HUES48 (cell line): ENCODE measurements around the gene PRKG1.
A peak's percentile ranks its signal among the peaks of the same experiment; 100 is the strongest.

Experiments used
- H3K27ac ChIP-seq: one replicate; pipeline ENCODE4 v1.7.0; 2013; ENCODE audit warnings: low read depth, low read length, inconsistent platforms
- H3K27me3 ChIP-seq: 2 replicates; pipeline ENCODE4 v1.6.1; 2013; ENCODE audit warnings: mild to moderate bottlenecking, low read length; ENCODE audit not compliant: control insufficient read depth, insufficient read depth
- H3K36me3 ChIP-seq: 2 replicates; pipeline ENCODE4 v1.6.1; 2013; ENCODE audit warnings: low read length; ENCODE audit not compliant: control insufficient read depth, insufficient read depth
- H3K4me1 ChIP-seq: 2 replicates; pipeline ENCODE4 v1.6.1; 2013; ENCODE audit warnings: mild to moderate bottlenecking, low read length; ENCODE audit not compliant: control insufficient read depth, insufficient read depth
- H3K4me3 ChIP-seq: 2 replicates; pipeline ENCODE4 v1.5.1; 2013; ENCODE audit warnings: mild to moderate bottlenecking, low read depth, low read length
- H3K9ac ChIP-seq: 2 replicates; pipeline ENCODE4 v1.6.1; 2013; ENCODE audit warnings: mild to moderate bottlenecking, low read depth, low read length, moderate library complexity
- H3K9me3 ChIP-seq: 2 replicates; pipeline ENCODE4 v1.6.1; 2013; ENCODE audit warnings: low read length; ENCODE audit not compliant: control insufficient read depth, insufficient read depth

PRKG1 gene

DNA sequence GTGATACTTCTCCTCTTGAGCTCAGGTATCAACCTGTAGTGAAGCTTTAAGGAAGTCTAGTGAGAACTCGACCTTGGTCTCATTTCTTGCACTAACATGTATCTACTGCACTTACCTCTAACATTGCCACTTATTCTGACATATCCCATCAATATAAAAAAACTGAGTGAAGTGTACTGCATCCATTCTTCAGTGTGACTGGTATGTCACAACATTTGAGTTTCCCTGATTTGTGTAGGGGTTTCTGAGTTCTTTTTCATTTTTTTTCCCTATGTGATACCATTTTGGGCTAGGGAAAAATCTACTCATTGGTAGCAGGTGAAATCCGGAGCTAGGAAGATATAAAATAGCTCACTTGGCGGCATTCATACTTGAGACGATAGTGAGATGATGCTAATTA is 274.3 kb downstream of the PRKG1 start:
- Histone ChIP-seq H3K4me1 (no peaks in the 10 kb centered on the region), H3K36me3 (no peaks in the 10 kb centered on the region), H3K27me3 (no peaks in the 10 kb centered on the region), H3K27ac (no peak overlapping the region), H3K9me3 (no peaks in the 10 kb centered on the region), H3K4me3 (no peak overlapping the region), H3K9ac (no peak overlapping the region)

GRCh38 chr10:51357170-51357569 is 282.9 kb downstream of the PRKG1 start:
- H3K4me3 ChIP-seq = no peak overlapping the region
- no peaks in the 10 kb centered on the region for H3K27me3 ChIP-seq
- no peak overlapping the region for H3K9ac ChIP-seq
- no peaks in the 10 kb centered on the region for H3K36me3 ChIP-seq
- no peak overlapping the region for H3K27ac ChIP-seq
- no peaks in the 10 kb centered on the region for H3K4me1 ChIP-seq
- H3K9me3 ChIP-seq = no peaks in the 10 kb centered on the region

DNA sequence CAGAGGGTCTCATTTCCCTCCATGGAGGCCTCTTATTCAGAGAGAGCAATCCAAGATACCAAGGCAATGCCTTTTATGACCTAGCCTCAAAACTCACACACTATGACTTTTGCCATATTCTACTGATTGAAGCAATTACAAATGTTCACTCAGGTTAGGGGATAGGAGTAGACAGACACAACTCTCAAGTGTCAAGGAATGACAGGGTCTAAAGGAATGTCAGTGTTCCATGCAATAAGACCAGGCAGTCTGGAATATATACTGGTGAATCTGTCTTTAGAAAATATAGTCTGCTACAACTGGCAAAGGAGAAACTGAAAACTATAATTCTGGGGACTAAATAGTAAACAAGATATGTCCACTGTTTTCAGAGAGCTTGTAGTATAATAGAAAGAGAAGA is 283.9 kb downstream of the PRKG1 start:
- H3K27ac ChIP-seq = no peak overlapping the region

DNA sequence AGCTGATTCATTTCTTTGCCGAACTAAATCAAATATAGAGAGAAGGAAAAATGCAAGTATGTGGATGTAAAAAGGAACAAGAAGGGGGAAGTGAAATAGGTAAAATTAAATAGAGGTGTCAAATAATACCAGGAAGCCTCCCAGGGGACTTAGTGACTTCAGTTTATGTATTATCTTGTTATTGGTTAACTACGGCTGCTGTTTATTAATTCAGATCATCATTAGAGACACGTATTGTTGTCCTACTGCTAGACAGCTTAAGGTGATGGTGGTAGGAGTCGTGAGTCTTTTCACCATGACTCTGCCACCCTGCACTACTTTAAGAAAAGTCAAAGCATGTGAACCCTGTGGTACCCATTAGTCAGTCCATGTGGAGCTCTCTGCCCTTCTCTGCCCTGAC is 289.1 kb downstream of the PRKG1 start:
- Histone ChIP-seq H3K4me1 (peaks cover 26% of the 10 kb centered on the region), H3K27ac (no peak overlapping the region), H3K9ac (no peak overlapping the region), H3K36me3 (no peaks in the 10 kb centered on the region), H3K27me3 (no peaks in the 10 kb centered on the region), H3K4me3 (no peak overlapping the region), H3K9me3 (no peaks in the 10 kb centered on the region)

More for the DNA sequence above, 283.9 kb downstream of the PRKG1 start:
- H3K9ac ChIP-seq = no peak overlapping the region
- no peaks in the 10 kb centered on the region for H3K9me3 ChIP-seq
- no peaks in the 10 kb centered on the region for H3K27me3 ChIP-seq
- 0 out of 2 replicates have a peak, but pooled peaks cover under 1% of the 10 kb centered on the region for H3K4me1 ChIP-seq
- H3K36me3 ChIP-seq = no peaks in the 10 kb centered on the region
- H3K4me3 ChIP-seq = no peak overlapping the region

DNA sequence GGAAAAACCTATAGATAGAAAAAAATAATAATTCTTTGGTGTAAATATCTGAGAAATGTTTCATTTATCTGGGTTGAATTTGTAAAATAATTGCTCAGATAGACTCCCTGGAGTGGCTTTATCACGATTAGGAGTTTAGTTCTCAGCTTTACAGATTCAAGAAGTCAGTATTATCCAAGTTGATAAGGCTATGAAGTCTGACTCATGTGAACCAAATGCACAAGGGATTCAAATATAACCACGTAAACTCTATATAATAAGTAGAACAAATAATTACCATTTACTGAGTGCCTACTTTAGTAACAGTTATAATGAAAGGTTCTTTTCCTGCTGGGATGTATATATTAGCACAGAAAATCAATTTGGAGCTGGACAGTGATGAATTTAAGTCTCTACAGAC is 290.4 kb downstream of the PRKG1 start:
- Histone ChIP-seq H3K4me1 (peaks cover 31% of the 10 kb centered on the region), H3K27me3 (no peaks in the 10 kb centered on the region), H3K9me3 (no peaks in the 10 kb centered on the region), H3K9ac (no peak overlapping the region), H3K27ac (no peak overlapping the region), H3K36me3 (no peaks in the 10 kb centered on the region), H3K4me3 (no peak overlapping the region)

DNA sequence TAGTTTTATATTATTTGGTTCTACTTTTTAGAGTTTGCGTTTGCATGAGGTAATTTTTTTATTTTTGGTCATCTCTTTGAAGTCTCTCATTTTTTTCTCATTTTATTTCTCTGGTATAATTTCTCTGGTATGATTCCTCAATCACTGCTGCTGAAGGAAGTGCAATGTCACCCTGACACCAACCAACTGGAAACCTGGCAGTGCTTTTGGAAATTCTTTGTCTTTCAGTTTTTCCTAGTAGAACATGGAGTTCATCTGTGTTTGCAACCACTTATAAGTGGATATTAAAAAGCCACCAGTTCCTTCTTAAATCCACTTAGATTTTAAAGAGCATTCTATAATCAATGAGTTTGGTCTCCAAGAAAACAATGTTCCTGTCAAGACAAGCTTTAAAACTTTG is 291.8 kb downstream of the PRKG1 start:
- no peak overlapping the region for H3K9ac ChIP-seq
- peaks cover 45% of the 10 kb centered on the region for H3K4me1 ChIP-seq
- no peaks in the 10 kb centered on the region for H3K27me3 ChIP-seq
- no peak overlapping the region for H3K27ac ChIP-seq
- H3K9me3 ChIP-seq = no peaks in the 10 kb centered on the region
- H3K36me3 ChIP-seq = no peaks in the 10 kb centered on the region
- H3K4me3 ChIP-seq = no peak overlapping the region

- H3K27ac ChIP-seq = no peak overlapping the region
- H3K27me3 ChIP-seq = no peaks in the 10 kb centered on the region
- H3K9ac ChIP-seq = no peak overlapping the region
- no peak overlapping the region for H3K4me3 ChIP-seq
- H3K4me1 ChIP-seq = peaks cover 51% of the 10 kb centered on the region
- H3K9me3 ChIP-seq = no peaks in the 10 kb centered on the region
- no peaks in the 10 kb centered on the region for H3K36me3 ChIP-seq
Measured at GRCh38 chr10:51367127-51367526, 292.8 kb downstream of the PRKG1 start.

- Histone ChIP-seq H3K9me3 (no peaks in the 10 kb centered on the region), H3K9ac (no peak overlapping the region), H3K4me1 (peaks cover 51% of the 10 kb centered on the region), H3K27me3 (no peaks in the 10 kb centered on the region), H3K27ac (no peak overlapping the region), H3K36me3 (no peaks in the 10 kb centered on the region), H3K4me3 (no peak overlapping the region)
Measured at GRCh38 chr10:51367694-51368093, 293.4 kb downstream of the PRKG1 start.

- peaks cover 43% of the 10 kb centered on the region for H3K4me1 ChIP-seq
- no peak overlapping the region for H3K4me3 ChIP-seq
- no peak overlapping the region for H3K9ac ChIP-seq
- no peak overlapping the region for H3K27ac ChIP-seq
- H3K27me3 ChIP-seq = no peaks in the 10 kb centered on the region
- no peaks in the 10 kb centered on the region for H3K9me3 ChIP-seq
- H3K36me3 ChIP-seq = no peaks in the 10 kb centered on the region
Measured at GRCh38 chr10:51368943-51369342, 294.7 kb downstream of the PRKG1 start.

DNA sequence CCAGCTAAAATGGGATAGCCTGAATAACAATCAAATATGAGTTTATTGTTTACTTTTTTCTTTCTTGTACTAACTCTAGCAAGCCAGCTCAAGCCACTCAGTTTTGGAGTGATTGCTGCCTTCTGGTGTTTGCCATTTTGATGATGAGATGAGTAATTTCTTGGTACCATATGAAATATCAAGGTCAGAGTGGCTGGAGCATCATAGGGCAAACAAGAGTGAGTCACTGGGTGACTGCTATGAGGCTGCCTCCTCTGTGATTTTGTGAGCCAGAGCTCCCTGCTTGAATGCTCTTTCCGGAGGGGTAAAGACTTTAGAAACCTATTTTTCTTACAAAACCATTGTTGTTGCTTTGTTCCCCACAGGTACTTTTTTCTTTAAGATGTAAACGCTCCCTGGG is 295.6 kb downstream of the PRKG1 start:
- no peak overlapping the region for H3K4me3 ChIP-seq
- no peaks in the 10 kb centered on the region for H3K27me3 ChIP-seq
- no peaks in the 10 kb centered on the region for H3K36me3 ChIP-seq
- H3K9ac ChIP-seq = no peak overlapping the region
- peak overlapping the region; percentile 31 for H3K27ac ChIP-seq
- H3K4me1 ChIP-seq = peaks cover 40% of the 10 kb centered on the region
- no peaks in the 10 kb centered on the region for H3K9me3 ChIP-seq

- Histone ChIP-seq H3K4me1 (peaks cover 40% of the 10 kb centered on the region), H3K4me3 (no peak overlapping the region), H3K9me3 (no peaks in the 10 kb centered on the region), H3K27me3 (no peaks in the 10 kb centered on the region), H3K9ac (no peak overlapping the region), H3K27ac (no peak overlapping the region), H3K36me3 (no peaks in the 10 kb centered on the region)
Measured at GRCh38 chr10:51371743-51372142, 297.5 kb downstream of the PRKG1 start.

DNA sequence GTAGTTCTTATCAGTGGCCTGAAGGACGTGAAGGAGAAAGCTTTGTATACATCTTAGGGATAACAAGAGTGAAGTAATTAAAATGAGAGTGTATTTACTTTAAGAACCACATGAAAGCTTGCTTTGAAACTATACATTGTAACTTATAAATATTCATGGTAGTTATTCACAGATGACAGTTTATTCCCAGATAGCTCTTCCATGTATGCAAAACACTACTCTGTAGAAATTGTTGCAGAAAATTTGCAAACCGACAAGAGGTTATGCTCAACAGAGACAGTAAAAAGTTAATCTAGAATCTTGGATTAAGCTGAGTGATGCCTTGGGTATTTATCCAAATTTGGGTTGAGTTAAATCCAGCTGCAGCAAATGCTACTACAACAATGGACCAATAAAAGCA is 301.5 kb downstream of the PRKG1 start:
- Histone ChIP-seq H3K9ac (no peak overlapping the region), H3K9me3 (no peaks in the 10 kb centered on the region), H3K27ac (no peak overlapping the region), H3K4me1 (peaks cover 14% of the 10 kb centered on the region), H3K36me3 (no peaks in the 10 kb centered on the region), H3K4me3 (no peak overlapping the region), H3K27me3 (no peaks in the 10 kb centered on the region)
